ENCODE data around the gene CD69. TPM values are rescaled to one million over a fixed set of nuclear protein-coding genes. Genes with fewer than 3 reads are reported as not detected.

The CD69 gene
- polyA plus RNA-seq, 1 donor from 2014 or later: 0.72 TPM

DNA sequence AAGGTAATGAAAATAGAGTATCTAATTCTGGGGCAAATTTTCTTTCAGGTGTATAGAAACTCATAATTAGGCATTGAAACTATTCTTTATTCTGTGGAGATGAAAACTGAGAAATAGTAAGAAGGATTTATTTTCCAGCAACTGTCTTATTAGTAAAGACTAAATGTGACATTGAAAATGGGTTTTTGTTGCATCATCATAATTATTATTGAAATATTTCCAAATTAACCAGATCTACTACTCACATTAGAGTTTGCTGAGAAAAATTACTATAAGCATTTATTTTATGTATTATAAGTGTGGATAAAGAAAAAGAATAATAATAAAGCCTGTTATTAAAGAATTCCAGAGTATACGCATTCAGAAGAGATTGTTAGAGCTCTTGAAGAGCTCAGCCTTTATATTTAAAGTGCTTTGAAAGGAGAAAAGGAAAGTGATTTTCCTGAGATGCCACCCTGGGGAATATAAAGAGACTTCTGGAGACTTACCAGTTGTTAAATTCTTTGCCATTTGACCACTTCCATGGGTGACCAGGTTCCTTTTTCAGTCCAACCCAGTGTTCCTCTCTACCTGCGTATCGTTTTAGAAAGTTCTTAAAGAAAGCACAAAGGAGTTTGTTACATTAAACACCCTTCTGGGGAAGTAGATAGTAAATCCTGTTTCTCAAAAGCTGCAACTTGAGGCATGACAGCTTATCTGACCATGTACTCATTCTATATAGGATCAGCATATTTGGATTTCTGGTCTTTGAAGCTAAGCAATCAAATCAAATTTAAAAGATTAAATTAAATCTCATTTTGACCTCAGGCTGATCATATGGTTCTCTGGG, 6.4 kb downstream of the CD69 start:
- Histone ChIP-seq H2AFZ (ENCODE audit: low read depth, low read length) (no peak overlapping the region), H3K27ac (ENCODE audit: low read length) (no peak overlapping the region)
- TF ChIP-seq POLR2AphosphoS5 (IDR thresholded peaks at IDR 0.05): no peak
- no peak for TF ChIP-seq RAD21 (conservative IDR thresholded peaks at IDR 0.05)
- TF ChIP-seq TAF1 (IDR thresholded peaks at IDR 0.05; ENCODE audit: low read depth): no peak
- TF ChIP-seq EZH2 (IDR thresholded peaks at IDR 0.05; ENCODE audit: borderline replicate concordance, insufficient read depth, low read length, poor library complexity, severe bottlenecking): no peak
- TF ChIP-seq SMC3 (conservative IDR thresholded peaks at IDR 0.05; ENCODE audit: poor library complexity): no peak
- TF ChIP-seq MXI1 (conservative IDR thresholded peaks at IDR 0.05; ENCODE audit: poor library complexity, severe bottlenecking): no peak
- TF ChIP-seq REST (IDR thresholded peaks at IDR 0.05; ENCODE audit: borderline replicate concordance): no peak

GRCh38 chr12:9753498-9753897, 7.2 kb downstream of the CD69 start:
- TF ChIP-seq MXI1 (conservative IDR thresholded peaks at IDR 0.05; ENCODE audit: poor library complexity, severe bottlenecking) (no peak), POLR2AphosphoS5 (IDR thresholded peaks at IDR 0.05) (no peak), EZH2 (IDR thresholded peaks at IDR 0.05; ENCODE audit: borderline replicate concordance, insufficient read depth, low read length, poor library complexity, severe bottlenecking) (no peak), REST (IDR thresholded peaks at IDR 0.05; ENCODE audit: borderline replicate concordance) (no peak), CTCF (IDR thresholded peaks at IDR 0.05; ENCODE audit: poor library complexity, severe bottlenecking) (no peak)

More for the DNA sequence above, 6.4 kb downstream of the CD69 start:
- H4K20me1 ChIP-seq (ENCODE audit: insufficient read depth): no peaks in the 10 kb centered on the region
- no peak overlapping the region for H3K4me2 ChIP-seq (ENCODE audit: low read length)
- no peaks in the 10 kb centered on the region for H3K79me2 ChIP-seq (replicated peaks; ENCODE audit: insufficient read depth, low read length)
- no peaks in the 10 kb centered on the region for H3K36me3 ChIP-seq (ENCODE audit: insufficient read depth, low read length)
- H3K9ac ChIP-seq (ENCODE audit: low read length): no peak overlapping the region
- no peaks in the 10 kb centered on the region for H3F3A ChIP-seq (ENCODE audit: insufficient read depth, low read length, poor library complexity, severe bottlenecking)
- H3K9me2 ChIP-seq (ENCODE audit: insufficient read depth, low read length): no peaks in the 10 kb centered on the region
- H3K27me3 ChIP-seq (ENCODE audit: insufficient read depth, low read depth, low read length): no peaks in the 10 kb centered on the region
- no peak overlapping the region for H3K4me3 ChIP-seq (ENCODE audit: low read length)
- no peaks in the 10 kb centered on the region for H3K9me3 ChIP-seq (ENCODE audit: low read length)

More at GRCh38 chr12:9753498-9753897, 7.2 kb downstream of the CD69 start:
- H3K4me2 ChIP-seq (ENCODE audit: low read length): no peak overlapping the region
- no peaks in the 10 kb centered on the region for H3K79me2 ChIP-seq (replicated peaks; ENCODE audit: insufficient read depth, low read length)
- H3K27ac ChIP-seq (ENCODE audit: low read length): no peak overlapping the region
- no peaks in the 10 kb centered on the region for H3K9me3 ChIP-seq (ENCODE audit: low read length)
- H2AFZ ChIP-seq (ENCODE audit: low read depth, low read length): no peak overlapping the region
- no peak overlapping the region for H3K9ac ChIP-seq (ENCODE audit: low read length)
- no peaks in the 10 kb centered on the region for H3K9me2 ChIP-seq (ENCODE audit: insufficient read depth, low read length)
- H4K20me1 ChIP-seq (ENCODE audit: insufficient read depth): no peaks in the 10 kb centered on the region
- no peaks in the 10 kb centered on the region for H3F3A ChIP-seq (ENCODE audit: insufficient read depth, low read length, poor library complexity, severe bottlenecking)
- no peak overlapping the region for H3K4me3 ChIP-seq (ENCODE audit: low read length)
- no peaks in the 10 kb centered on the region for H3K27me3 ChIP-seq (ENCODE audit: insufficient read depth, low read depth, low read length)
- no peaks in the 10 kb centered on the region for H3K36me3 ChIP-seq (ENCODE audit: insufficient read depth, low read length)

Data from neural cell (in vitro differentiated cells).